MM.1S (cell line): ENCODE results near the gene NDUFAB1.
"Not testable (repeated sequence)": the region's sequence is repeated elsewhere in the genome, so short reads cannot be mapped to it uniquely, and the experiment has no call there.

ENCODE experiments used
- DNase-seq: peaks from one replicate; pipeline ENCODE4 v3.0.0-alpha.2; 2015
- H2AFZ ChIP-seq: fragments of 300-600 bp; sonication (generic); 2 replicates; pipeline ENCODE4 v1.6.0; 2016; ENCODE audit warnings: antibody characterized with exemption, low read length
- H3F3A ChIP-seq: fragments of 300-600 bp; sonication (generic); 2 replicates; pipeline ENCODE4 v1.6.1; 2016; ENCODE audit warnings: mild to moderate bottlenecking, antibody characterized with exemption, low read length, moderate library complexity, mixed read lengths; ENCODE audit not compliant: insufficient read depth
- H3K27ac ChIP-seq: fragments of 300-600 bp; sonication (generic); 2 replicates; pipeline ENCODE4 v1.5.1; 2016; ENCODE audit warnings: mild to moderate bottlenecking, low read length
- H3K27me3 ChIP-seq: fragments of 300-600 bp; sonication (generic); replicated peaks from 2 replicates; pipeline ENCODE4 v1.6.0; 2016; ENCODE audit warnings: low read length; ENCODE audit not compliant: insufficient read depth
- H3K36me3 ChIP-seq: fragments of 300-600 bp; sonication (generic); replicated peaks from 2 replicates; pipeline ENCODE4 v1.6.1; 2016; ENCODE audit warnings: mild to moderate bottlenecking, low read length, mixed read lengths; ENCODE audit not compliant: insufficient read depth
- H3K4me1 ChIP-seq: fragments of 300-600 bp; sonication (generic); 2 replicates; pipeline ENCODE4 v1.6.1; 2016; ENCODE audit warnings: low read length, mixed read lengths
- H3K4me2 ChIP-seq: fragments of 300-600 bp; sonication (generic); 2 replicates; pipeline ENCODE4 v1.6.0; 2016; ENCODE audit warnings: low read depth, low read length
- H3K4me3 ChIP-seq: fragments of 300-600 bp; sonication (generic); 2 replicates; pipeline ENCODE4 v1.5.1; 2016; ENCODE audit warnings: low read length, mixed read lengths
- H3K79me2 ChIP-seq: fragments of 300-600 bp; sonication (generic); 2 replicates; pipeline ENCODE4 v1.6.1; 2016; ENCODE audit warnings: mixed run types, low read length, mixed read lengths
- H3K9ac ChIP-seq: fragments of 300-600 bp; sonication (generic); 2 replicates; pipeline ENCODE4 v1.6.1; 2016; ENCODE audit warnings: low read length, mixed read lengths
- H3K9me2 ChIP-seq: fragments of 300-600 bp; sonication (generic); replicated peaks from 2 replicates; pipeline ENCODE4 v1.6.1; 2016; ENCODE audit warnings: mild to moderate bottlenecking, low read length, mixed read lengths; ENCODE audit not compliant: insufficient read depth
- H3K9me3 ChIP-seq: fragments of 300-600 bp; sonication (generic); replicated peaks from 2 replicates; pipeline ENCODE4 v1.6.1; 2016; ENCODE audit warnings: mild to moderate bottlenecking, low read length, mixed read lengths; ENCODE audit not compliant: insufficient read depth
- H4K20me1 ChIP-seq: fragments of 300-600 bp; sonication (generic); 2 replicates; pipeline ENCODE4 v1.6.1; 2016; ENCODE audit warnings: mild to moderate bottlenecking, low read length, moderate library complexity, mixed read lengths; ENCODE audit not compliant: insufficient read depth
- CTCF ChIP-seq: fragments of 300-600 bp; sonication (generic); IDR thresholded peaks from 2 replicates; pipeline ENCODE4 v1.5.1; 2016; ENCODE audit warnings: antibody characterized with exemption, low read length, mixed read lengths
- EZH2 ChIP-seq: fragments of 300-600 bp; sonication (generic); optimal IDR thresholded peaks from 2 replicates; pipeline ENCODE3; 2017; ENCODE audit warnings: low read depth, mild to moderate bottlenecking, antibody characterized with exemption, low read length, mixed read lengths
- EZH2phosphoT487 ChIP-seq: fragments of 300-600 bp; sonication (generic); IDR thresholded peaks from 2 replicates; pipeline ENCODE4 v1.6.1; 2018; ENCODE audit warnings: antibody characterized with exemption, low read length

Gene NDUFAB1

GRCh38 chr16:23584186-23585076 lies 11.7 kb downstream of the NDUFAB1 start:
- Histone ChIP-seq H3K4me2 (no peak overlapping the region), H3K27ac (no peak overlapping the region), H3K79me2 (peaks cover 33% of the 10 kb centered on the region), H3K9ac (no peak overlapping the region), H3K4me1 (no peaks in the 10 kb centered on the region), H3K36me3 (peaks cover 22% of the 10 kb centered on the region), H2AFZ (no peak overlapping the region), H3K9me2 (no peaks in the 10 kb centered on the region), H3F3A (no peaks in the 10 kb centered on the region), H3K9me3 (no peaks in the 10 kb centered on the region), H3K27me3 (no peaks in the 10 kb centered on the region), H4K20me1 (0 out of 2 replicates have a peak, but pooled peaks cover 8% of the 10 kb centered on the region), H3K4me3 (no peak overlapping the region)
- DNase-seq, result no peak
- no peak for TF ChIP-seq EZH2phosphoT487
- TF ChIP-seq CTCF, result no peak
- TF ChIP-seq EZH2, result no peak

- H3K9ac ChIP-seq, H3K4me2 ChIP-seq, H3K4me3 ChIP-seq, H2AFZ ChIP-seq, H3K9me3 ChIP-seq, DNase-seq, H4K20me1 ChIP-seq, H3K27me3 ChIP-seq, H3K4me1 ChIP-seq, H3F3A ChIP-seq, H3K27ac ChIP-seq, H3K9me2 ChIP-seq: not testable (repeated sequence)
- Histone ChIP-seq H3K79me2 (peaks cover 22% of the 10 kb centered on the region), H3K36me3 (peaks cover 22% of the 10 kb centered on the region)
Measured at GRCh38 chr16:23583271-23583670, 12.8 kb downstream of the NDUFAB1 start.

DNA sequence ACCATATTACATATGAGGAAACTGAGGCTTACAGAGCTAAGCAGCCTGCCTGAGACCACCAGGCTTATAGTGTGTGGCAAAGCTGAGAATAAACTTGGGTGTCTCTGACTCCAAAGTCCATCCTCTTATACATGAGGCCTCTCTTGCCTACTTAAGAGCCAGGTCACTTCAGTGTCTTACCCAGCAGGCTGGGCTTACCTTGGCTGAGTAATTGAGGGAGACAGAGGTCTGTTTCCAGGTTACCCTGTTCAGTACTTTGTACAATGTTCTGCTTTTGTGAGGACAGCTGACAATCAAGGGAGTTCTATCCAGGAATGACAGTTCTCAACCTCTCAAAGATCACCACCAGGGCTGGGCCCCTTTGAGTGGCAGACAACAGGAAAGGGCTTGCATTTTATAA lies 14.4 kb downstream of the NDUFAB1 start:
- peaks cover 22% of the 10 kb centered on the region for H3K36me3 ChIP-seq
- H3K9me2 ChIP-seq, result no peaks in the 10 kb centered on the region
- H3F3A ChIP-seq, result no peaks in the 10 kb centered on the region
- H3K4me2 ChIP-seq, result no peak overlapping the region
- no peak overlapping the region for H2AFZ ChIP-seq
- no peaks in the 10 kb centered on the region for H4K20me1 ChIP-seq
- TF ChIP-seq CTCF, result no peak
- no peak for TF ChIP-seq EZH2
- TF ChIP-seq EZH2phosphoT487, result no peak
- H3K4me1 ChIP-seq, result no peaks in the 10 kb centered on the region
- H3K27ac ChIP-seq, result no peak overlapping the region; the same call in 1 of the 2 replicates
- H3K9ac ChIP-seq, result no peak overlapping the region
- H3K79me2 ChIP-seq, result peaks cover 7% of the 10 kb centered on the region
- no peaks in the 10 kb centered on the region for H3K27me3 ChIP-seq
- no peak for DNase-seq
- H3K9me3 ChIP-seq, result no peaks in the 10 kb centered on the region
- H3K4me3 ChIP-seq, result no peak overlapping the region

- no peaks in the 10 kb centered on the region for H3F3A ChIP-seq
- H3K4me2 ChIP-seq, result no peak overlapping the region
- no peak for DNase-seq
- no peaks in the 10 kb centered on the region for H3K27me3 ChIP-seq
- no peaks in the 10 kb centered on the region for H3K9me3 ChIP-seq
- peaks cover 22% of the 10 kb centered on the region for H3K36me3 ChIP-seq
- H3K4me3 ChIP-seq, result no peak overlapping the region
- no peak for TF ChIP-seq CTCF
- TF ChIP-seq EZH2phosphoT487, result no peak
- no peak for TF ChIP-seq EZH2
- no peaks in the 10 kb centered on the region for H3K9me2 ChIP-seq
- no peaks in the 10 kb centered on the region for H3K4me1 ChIP-seq
- no peaks in the 10 kb centered on the region for H4K20me1 ChIP-seq
- H3K27ac ChIP-seq, result no peak overlapping the region
- no peak overlapping the region for H3K9ac ChIP-seq
- no peaks in the 10 kb centered on the region for H3K79me2 ChIP-seq
- H2AFZ ChIP-seq, result no peak overlapping the region
Measured at GRCh38 chr16:23580391-23580790, 15.7 kb downstream of the NDUFAB1 start.
